Measurements from ENCODE around the gene HAPSTR1.
"Not testable (repeated sequence)": the region's sequence is repeated elsewhere in the genome, so short reads cannot be mapped to it uniquely, and the experiment has no call there.

HAPSTR1 gene

GRCh38 chr16:9071377-9071776 lies 20.1 kb upstream of the HAPSTR1 start:
- no peak for DNase-seq (ENCODE audit: low read depth in 2 of 2, low spot score in 1 of 2)

- DNase-seq (ENCODE audit: low read depth in 2 of 2, low spot score in 1 of 2), result no peak
These were observed 18.6 kb upstream of the HAPSTR1 start for GRCh38 chr16:9072806-9073341.

GRCh38 chr16:9075299-9076071 lies 16.0 kb upstream of the HAPSTR1 start:
- DNase-seq (ENCODE audit: low read depth in 2 of 2, low spot score in 1 of 2), result no peak

GRCh38 chr16:9077091-9077809 lies 14.2 kb upstream of the HAPSTR1 start:
- DNase-seq (ENCODE audit: low read depth in 2 of 2, low spot score in 1 of 2), result no peak

- DNase-seq (ENCODE audit: low read depth in 2 of 2, low spot score in 1 of 2), result not testable (repeated sequence)
These were observed 12.7 kb upstream of the HAPSTR1 start for GRCh38 chr16:9078467-9079429.

GRCh38 chr16:9079430-9079812 lies 12.0 kb upstream of the HAPSTR1 start:
- DNase-seq (ENCODE audit: low read depth in 2 of 2, low spot score in 1 of 2), result no peak

- no peak for DNase-seq (ENCODE audit: low read depth in 2 of 2, low spot score in 1 of 2)
These were observed 10.3 kb upstream of the HAPSTR1 start for GRCh38 chr16:9081158-9081557.

- no peak for DNase-seq (ENCODE audit: low read depth in 2 of 2, low spot score in 1 of 2)
These were observed 9.6 kb upstream of the HAPSTR1 start for GRCh38 chr16:9081843-9082242.

- DNase-seq (ENCODE audit: low read depth in 2 of 2, low spot score in 1 of 2), result no peak
These were observed 9.0 kb upstream of the HAPSTR1 start for GRCh38 chr16:9082422-9082821.

GRCh38 chr16:9087733-9088132 lies 3.7 kb upstream of the HAPSTR1 start:
- not testable (repeated sequence) for DNase-seq (ENCODE audit: low read depth in 2 of 2, low spot score in 1 of 2)

GRCh38 chr16:9088848-9089247 lies 2.6 kb upstream of the HAPSTR1 start:
- DNase-seq (ENCODE audit: low read depth in 2 of 2, low spot score in 1 of 2), result no peak

GRCh38 chr16:9089660-9090059 lies 1.8 kb upstream of the HAPSTR1 start:
- no peak for DNase-seq (ENCODE audit: low read depth in 2 of 2, low spot score in 1 of 2)

- DNase-seq (ENCODE audit: low read depth in 2 of 2, low spot score in 1 of 2), result peak in 1 of 2 donors; percentile 29
These were observed 1.1 kb upstream of the HAPSTR1 start for GRCh38 chr16:9090101-9090959.

- no peak for DNase-seq (ENCODE audit: low read depth in 2 of 2, low spot score in 1 of 2)
These were observed 430 bp downstream of the HAPSTR1 start for GRCh38 chr16:9091867-9092281.

GRCh38 chr16:9092282-9092977 lies 986 bp downstream of the HAPSTR1 start:
- DNase-seq (ENCODE audit: low read depth in 2 of 2, low spot score in 1 of 2), result no peak

GRCh38 chr16:9092978-9093344 lies 1.5 kb downstream of the HAPSTR1 start:
- no peak for DNase-seq (ENCODE audit: low read depth in 2 of 2, low spot score in 1 of 2)

GRCh38 chr16:9094011-9094846 lies 2.8 kb downstream of the HAPSTR1 start:
- DNase-seq (ENCODE audit: low read depth in 2 of 2, low spot score in 1 of 2), result no peak

- DNase-seq (ENCODE audit: low read depth in 2 of 2, low spot score in 1 of 2), result no peak
These were observed 3.7 kb downstream of the HAPSTR1 start for GRCh38 chr16:9095171-9095570.
